Body of pancreas (tissue), 4 donors: ENCODE results near the gene ZNF805.

Source experiments
- CTCF ChIP-seq, 7 experiments: fragments of 450-650 bp in 4 of 7; fragments of 200-600 bp in 3 of 7; sonication (generic) in 3 of 7; IDR thresholded peaks; one replicate each; pipeline ENCODE4 v1.5.1; 2016 to 2019; ENCODE audit warnings: antibody characterized with exemption in 7 of 7
- POLR2A ChIP-seq, 3 donors: fragments of 450-650 bp; IDR thresholded peaks; one replicate each; pipeline ENCODE4 v1.6.1; 2016; ENCODE audit warnings: antibody characterized with exemption in 3 of 3, mild to moderate bottlenecking in 2 of 3

- TF ChIP-seq CTCF (IDR thresholded peaks at IDR 0.05) (no peak), POLR2A (IDR thresholded peaks at IDR 0.05) (no peak)
Measured at GRCh38 chr19:57212109-57212508, 28.3 kb upstream of the ZNF805 start.
